HepG2 (cell line): Measurements from ENCODE around the gene TPD52L2. TPM values are rescaled to one million over a fixed set of nuclear protein-coding genes. Genes with fewer than 3 reads are reported as not detected.

Experiments
- ATAC-seq: fragments of 200-7000 bp; cut with Tn5 transposase; 3 replicates; pipeline ENCODE4 v1.9.1; 2020; ENCODE audit warnings: mild to moderate bottlenecking, moderate library complexity
- BruUV-seq: library from RNA; stranded (reverse); fragments of 400-500 nt; replicated peaks from 2 replicates; lab custom pipeline; 2021; lab: Mats Ljungman, UMichigan
- CTCF ChIA-PET: fragments of 300-600 bp; formaldehyde crosslinking; extraction: SDS; loops from one replicate; lab custom pipeline; 2021; ENCODE audit warnings: low total read pairs, inconsistent platforms, low intra/inter-chr PET ratio; lab: Yijun Ruan, JAX
- POLR2A ChIA-PET: fragments of 350-600 bp; sonication (Branson Sonifier 250); formaldehyde crosslinking; loops from one replicate; lab custom pipeline; 2020; ENCODE audit warnings: antibody characterized with exemption, inconsistent platforms; lab: Yijun Ruan, JAX
- DNase-seq: peaks from one replicate; pipeline ENCODE4 v3.0.0-alpha.2; 2015; ENCODE audit warnings: low spot score
- FAIRE-seq: peaks from 3 replicates; lab custom pipeline; 2011; peaks lifted over from hg19 to GRCh38; lab: Jason Lieb, UNC
- H2AFZ ChIP-seq: one replicate; pipeline ENCODE4 v1.6.1; 2011; ENCODE audit warnings: low read length, inconsistent platforms
- H3K27ac ChIP-seq: fragments of 300-600 bp; 3 replicates; pipeline ENCODE4 v1.8.0; 2011; ENCODE audit warnings: mixed run types, mild to moderate bottlenecking, mixed read lengths, low read length, inconsistent platforms; ENCODE audit not compliant: insufficient read depth; ENCODE audit errors: extremely low read length
- H3K27me3 ChIP-seq, 2 experiments: fragments of 200-600 bp in 1 of 2; 2 replicates in 1 of 2; 3 replicates in 1 of 2; pipeline versions ENCODE4 v1.6.0 to v1.8.0; 2011; ENCODE audit warnings: low read length in 2 of 2, mild to moderate bottlenecking in 2 of 2, moderate library complexity in 2 of 2, inconsistent platforms in 1 of 2; ENCODE audit not compliant: insufficient read depth in 2 of 2, control insufficient read depth in 1 of 2
- H3K36me3 ChIP-seq, 2 experiments: fragments of 200-600 bp in 1 of 2; replicated peaks in 1 of 2; 2 replicates in 1 of 2; 3 replicates in 1 of 2; pipeline versions ENCODE4 v1.5.1 to v1.8.0; 2011; ENCODE audit warnings: low read length in 2 of 2, inconsistent platforms in 1 of 2; ENCODE audit not compliant: insufficient read depth in 2 of 2, control insufficient read depth in 1 of 2
- H3K4me1 ChIP-seq: 2 replicates; pipeline ENCODE4 v1.5.1; 2012; ENCODE audit warnings: low read length, inconsistent platforms; ENCODE audit not compliant: insufficient read depth
- H3K4me2 ChIP-seq: 2 replicates; pipeline ENCODE4 v1.6.0; 2011; ENCODE audit warnings: low read depth, low read length, inconsistent platforms
- H3K4me3 ChIP-seq, 3 experiments: fragments of 200-600 bp in 1 of 3; sonication (generic), shearing (Covaris generic) in 1 of 3; replicated peaks in 1 of 3; 2 replicates each; pipeline ENCODE4 v1.5.1; 2011 to 2016; ENCODE audit warnings: low read length in 3 of 3, inconsistent platforms in 2 of 3, low read depth in 2 of 3, mild to moderate bottlenecking in 2 of 3, control low read depth in 1 of 3, mixed read lengths in 1 of 3; ENCODE audit not compliant: insufficient read depth in 1 of 3
- H3K79me2 ChIP-seq: one replicate; pipeline ENCODE4 v1.6.1; 2011; ENCODE audit warnings: low read length, inconsistent platforms; ENCODE audit not compliant: insufficient read depth
- H3K9ac ChIP-seq: 2 replicates; pipeline ENCODE4 v1.6.0; 2011; ENCODE audit warnings: mild to moderate bottlenecking, low read depth, low read length, inconsistent platforms; ENCODE audit not compliant: insufficient read depth
- H3K9me3 ChIP-seq: 2 replicates; pipeline ENCODE4 v1.5.1; 2012; ENCODE audit warnings: mild to moderate bottlenecking, low read length
- H4K20me1 ChIP-seq: 2 replicates; pipeline ENCODE4 v1.6.0; 2011; ENCODE audit warnings: inconsistent platforms, mild to moderate bottlenecking, low read length, moderate library complexity; ENCODE audit not compliant: insufficient read depth
- AGO2 ChIP-seq: fragments of 200-400 bp; formaldehyde crosslinking; optimal IDR thresholded peaks from 2 replicates; pipeline ENCODE3; 2017; ENCODE audit warnings: mild to moderate bottlenecking, low read depth, low read length, moderate library complexity
- ATAD3A ChIP-seq: sonication (generic); formaldehyde crosslinking; IDR thresholded peaks from 2 replicates; pipeline ENCODE4 v1.4.0; 2020; ENCODE audit warnings: missing genetic modification reagents
- ATF1 ChIP-seq: IDR thresholded peaks from 2 replicates; pipeline ENCODE4 v1.6.1; 2016; ENCODE audit warnings: mild to moderate bottlenecking, control low read depth
- MAFF ChIP-seq: IDR thresholded peaks from 2 replicates; pipeline ENCODE4 v1.6.1; 2011; ENCODE audit warnings: low read depth, low read length, improper control_type of control experiment
- MTA3 ChIP-seq: sonication (generic); formaldehyde crosslinking; IDR thresholded peaks from 2 replicates; pipeline ENCODE4 v1.4.0; 2020; ENCODE audit warnings: missing genetic modification reagents
- NFKB2 ChIP-seq: sonication (generic); formaldehyde crosslinking; IDR thresholded peaks from 2 replicates; pipeline ENCODE4 v1.4.0; 2020; ENCODE audit warnings: missing genetic modification reagents, borderline replicate concordance
- PCBP1 ChIP-seq: fragments of 200-400 bp; formaldehyde crosslinking; IDR thresholded peaks from 2 replicates; pipeline ENCODE4 v1.6.1; 2017; ENCODE audit warnings: mild to moderate bottlenecking, low read depth, low read length, borderline replicate concordance
- POLR2A ChIP-seq, 2 experiments: IDR thresholded peaks; 2 replicates each; pipeline ENCODE4 v1.6.1; 2011; ENCODE audit warnings: low read depth in 2 of 2, low read length in 2 of 2, mild to moderate bottlenecking in 1 of 2, moderate library complexity in 1 of 2; ENCODE audit not compliant: insufficient read depth in 1 of 2
- RBFOX2 ChIP-seq: fragments of 200-400 bp; formaldehyde crosslinking; IDR thresholded peaks from 2 replicates; pipeline ENCODE4 v1.6.1; 2017; ENCODE audit warnings: low read depth, mild to moderate bottlenecking, low read length
- SOX13 ChIP-seq, 3 experiments: fragments of 450-650 bp in 1 of 3; sonication (generic) in 1 of 3; formaldehyde crosslinking in 1 of 3; IDR thresholded peaks in 2 of 3; conservative IDR thresholded peaks in 1 of 3; 2 replicates each; pipeline versions ENCODE4 v1.5.0 to v1.6.1; 2016 to 2020; ENCODE audit warnings: antibody characterized with exemption in 1 of 3, mild to moderate bottlenecking in 1 of 3, missing compliant biosample characterization in 1 of 3, missing genetic modification reagents in 1 of 3, moderate library complexity in 1 of 3
- ZNF253 ChIP-seq: sonication (generic); formaldehyde crosslinking; IDR thresholded peaks from 2 replicates; pipeline ENCODE4 v1.8.0; 2022; ENCODE audit warnings: mild to moderate bottlenecking, missing genetic modification reagents, borderline replicate concordance
- ZNF333 ChIP-seq: sonication (generic); formaldehyde crosslinking; IDR thresholded peaks from 2 replicates; pipeline ENCODE4 v1.4.0; 2020; ENCODE audit warnings: mild to moderate bottlenecking, missing genetic modification reagents, borderline replicate concordance
- ZNF557 ChIP-seq: sonication (generic); formaldehyde crosslinking; IDR thresholded peaks from 2 replicates; pipeline ENCODE4 v1.4.0; 2020; ENCODE audit warnings: missing genetic modification reagents
- WGBS: methylation state at CpG from one replicate; pipeline ENCODE4 v1.1.6; 2017; ENCODE audit warnings: low lambda C conversion rate; 5-methylcytosine and 5-hydroxymethylcytosine counted together
- in situ Hi-C: cut with HindIII; loops from 2 replicates; pipeline ENCODE4 v1.10.0; 2017; ENCODE audit warnings: low pct_unique_long_range_greater_than_20kb; ENCODE audit not compliant: extremely low pct_ligation_motif_present
- intact Hi-C: fragments of 100-400 bp; cut with micrococcal nuclease; formaldehyde crosslinking; loops from one replicate; pipeline ENCODE4 v1.10.0; 2022; ENCODE audit not compliant: unreplicated experiment
- polyA plus RNA-seq, 8 experiments: library from polyadenylated mRNA; depleted of rRNA in 3 of 8; stranded (reverse) in 7 of 8; unstranded in 1 of 8; fragments of >200 nt; fragmentation: Illumina TruSeq in 4 of 8; extraction: Trizol in 4 of 8; gene quantifications; 2 replicates each; pipeline versions ENCODE4 v1.2.1 to v1.2.3, GENCODE V29; 2011 to 2016; ENCODE audit warnings: low read depth in 4 of 8, missing spikeins in 1 of 8, mixed read lengths in 1 of 8; ENCODE audit not compliant: insufficient read depth in 1 of 8
- total RNA-seq, 5 experiments: library from RNA; depleted of rRNA; stranded (reverse); fragments of >200 nt; fragmentation: Illumina TruSeq; extraction: Trizol; gene quantifications; 2 replicates each; pipeline ENCODE4 v1.2.3, GENCODE V29; 2016; ENCODE audit warnings: low read depth in 1 of 5
- TF ChIP-seq, protein P1 (sequence below): sonication (generic); formaldehyde crosslinking; IDR thresholded peaks from 2 replicates; pipeline ENCODE4 v1.5.1; 2020; ENCODE audit warnings: mild to moderate bottlenecking, missing genetic modification reagents, moderate library complexity

The TPD52L2 gene
- total and polyA plus RNA-seq, 2 of the 13 experiments (the other 11 are each of a cell fraction or from before 2014, with no cell fraction given) = 156 to 184 TPM

DNA sequence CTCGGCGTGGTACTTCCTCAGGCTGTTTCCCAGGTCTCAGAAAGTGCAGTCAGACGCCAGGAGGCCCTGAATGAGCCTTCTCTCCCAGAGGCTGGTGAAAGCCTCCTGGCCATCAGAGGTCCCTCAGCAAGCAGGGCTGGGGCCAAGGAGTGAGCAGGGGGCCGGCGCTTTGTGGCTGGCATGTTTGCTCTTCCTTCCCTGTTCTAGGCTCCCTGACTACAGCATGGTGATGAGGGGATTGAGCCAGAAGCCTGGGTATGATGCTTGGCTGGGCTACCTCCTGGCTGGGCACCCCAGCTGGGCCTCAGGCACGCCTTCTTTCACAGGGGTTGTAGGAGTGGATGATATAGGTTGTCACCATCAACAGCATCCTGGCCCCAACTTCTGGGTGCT, 18.1 kb downstream of the TPD52L2 start:
- POLR2A ChIA-PET = no interaction called here

GRCh38 chr20:63884506-63885263, 19.6 kb downstream of the TPD52L2 start:
- Histone ChIP-seq H3K9me3 (no peaks in the 10 kb centered on the region), H3K9ac (no peak overlapping the region), H3K79me2 (peaks cover 19% of the 10 kb centered on the region), H3K27ac (no peak overlapping the region), H4K20me1 (peaks cover 33% of the 10 kb centered on the region; the same call in 1 of the 2 replicates), H3K36me3 (peaks cover 65 to 77% of the 10 kb centered on the region in 2 experiments), H2AFZ (no peak overlapping the region), H3K4me3 (no peak overlapping the region), H3K4me2 (no peak overlapping the region), H3K27me3 (no peaks in the 10 kb centered on the region), H3K4me1 (no peaks in the 10 kb centered on the region)
- no peak for DNase-seq
- WGBS = 93% methylated on average over 17 of the region's 21 CpGs
- ATAC-seq = no peak
- no TSS peak for BruUV-seq
- in situ Hi-C loops (no loop called here), intact Hi-C loops (no loop called here)
- TF ChIP-seq AGO2 (peak; percentile 37), ZNF557 (CRISPR knock-in tag) (no peak), RBFOX2 (peak; percentile 56)
- TF ChIP-seq, protein P1, sequence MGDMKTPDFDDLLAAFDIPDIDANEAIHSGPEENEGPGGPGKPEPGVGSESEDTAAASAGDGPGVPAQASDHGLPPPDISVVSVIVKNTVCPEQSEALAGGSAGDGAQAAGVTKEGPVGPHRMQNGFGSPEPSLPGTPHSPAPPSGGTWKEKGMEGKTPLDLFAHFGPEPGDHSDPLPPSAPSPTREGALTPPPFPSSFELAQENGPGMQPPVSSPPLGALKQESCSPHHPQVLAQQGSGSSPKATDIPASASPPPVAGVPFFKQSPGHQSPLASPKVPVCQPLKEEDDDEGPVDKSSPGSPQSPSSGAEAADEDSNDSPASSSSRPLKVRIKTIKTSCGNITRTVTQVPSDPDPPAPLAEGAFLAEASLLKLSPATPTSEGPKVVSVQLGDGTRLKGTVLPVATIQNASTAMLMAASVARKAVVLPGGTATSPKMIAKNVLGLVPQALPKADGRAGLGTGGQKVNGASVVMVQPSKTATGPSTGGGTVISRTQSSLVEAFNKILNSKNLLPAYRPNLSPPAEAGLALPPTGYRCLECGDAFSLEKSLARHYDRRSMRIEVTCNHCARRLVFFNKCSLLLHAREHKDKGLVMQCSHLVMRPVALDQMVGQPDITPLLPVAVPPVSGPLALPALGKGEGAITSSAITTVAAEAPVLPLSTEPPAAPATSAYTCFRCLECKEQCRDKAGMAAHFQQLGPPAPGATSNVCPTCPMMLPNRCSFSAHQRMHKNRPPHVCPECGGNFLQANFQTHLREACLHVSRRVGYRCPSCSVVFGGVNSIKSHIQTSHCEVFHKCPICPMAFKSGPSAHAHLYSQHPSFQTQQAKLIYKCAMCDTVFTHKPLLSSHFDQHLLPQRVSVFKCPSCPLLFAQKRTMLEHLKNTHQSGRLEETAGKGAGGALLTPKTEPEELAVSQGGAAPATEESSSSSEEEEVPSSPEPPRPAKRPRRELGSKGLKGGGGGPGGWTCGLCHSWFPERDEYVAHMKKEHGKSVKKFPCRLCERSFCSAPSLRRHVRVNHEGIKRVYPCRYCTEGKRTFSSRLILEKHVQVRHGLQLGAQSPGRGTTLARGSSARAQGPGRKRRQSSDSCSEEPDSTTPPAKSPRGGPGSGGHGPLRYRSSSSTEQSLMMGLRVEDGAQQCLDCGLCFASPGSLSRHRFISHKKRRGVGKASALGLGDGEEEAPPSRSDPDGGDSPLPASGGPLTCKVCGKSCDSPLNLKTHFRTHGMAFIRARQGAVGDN (CRISPR knock-in tag) = 0 out of 2 replicates have a peak, but pooled peaks have one; percentile 10
- no peak for FAIRE-seq
- POLR2A ChIA-PET = interaction anchor here (0.5 to 1.6 kb wide), 3 partner anchors 10 to 31 kb away, joined by 4 to 6 read pairs (median 5); partner anchors contain the start of gene TPD52L2
- CTCF ChIA-PET = no interaction called here

More for the DNA sequence above, 18.1 kb downstream of the TPD52L2 start:
- CTCF ChIA-PET = no interaction called here
- peaks cover 45% of the 10 kb centered on the region; the same call in 1 of the 2 replicates for H4K20me1 ChIP-seq
- intact Hi-C loops (no loop called here), in situ Hi-C loops (no loop called here)
- no peaks in the 10 kb centered on the region for H3K27me3 ChIP-seq
- TF ChIP-seq AGO2 (peak; percentile 4), ZNF333 (no peak), POLR2A (IDR thresholded peaks at IDR 0.05; ENCODE audit: insufficient read depth in 1 of 2, low read depth in 2 of 2, low read length in 2 of 2) (no peak; a peak in 1 of 4 replicates), PCBP1 (no peak), MTA3 (no peak), ATAD3A (no peak), ATF1 (CRISPR knock-in tag) (no peak), MAFF (no peak), NFKB2 (CRISPR knock-in tag) (0 out of 2 replicates have a peak, but pooled peaks have one; percentile 20), SOX13 (IDR thresholded peaks at IDR 0.05) (no peak), SOX13 (CRISPR knock-in tag; conservative IDR thresholded peaks at IDR 0.05 in 1 of 2, IDR thresholded peaks at IDR 0.05 in 1 of 2) (no peak), ZNF253 (CRISPR knock-in tag) (no peak)
- no peak overlapping the region for H2AFZ ChIP-seq
- WGBS = 98% methylated on average over 6 of the region's 6 CpGs
- DNase-seq (no peak), ATAC-seq (no peak), FAIRE-seq (no peak)
- peaks cover 68 to 79% of the 10 kb centered on the region in 2 experiments for H3K36me3 ChIP-seq
- H3K4me1 ChIP-seq = no peaks in the 10 kb centered on the region
- BruUV-seq = no TSS peak
- H3K27ac ChIP-seq = no peak overlapping the region
- no peaks in the 10 kb centered on the region for H3K9me3 ChIP-seq
- no peak overlapping the region for H3K9ac ChIP-seq
- no peak overlapping the region for H3K4me3 ChIP-seq
- H3K79me2 ChIP-seq = peaks cover 27% of the 10 kb centered on the region
- no peak overlapping the region for H3K4me2 ChIP-seq
